PFSK-1 (cell line): ENCODE measurements around the gene SRSF6.

Experiments used
- SIN3A ChIP-seq: IDR thresholded peaks from 2 replicates; pipeline ENCODE4 v1.6.1; 2012; ENCODE audit warnings: mild to moderate bottlenecking, low read length, moderate library complexity, borderline replicate concordance; ENCODE audit not compliant: insufficient read depth
- TAF1 ChIP-seq: IDR thresholded peaks from 2 replicates; pipeline ENCODE4 v1.6.1; 2012; ENCODE audit warnings: low read length, control low read depth, borderline replicate concordance; ENCODE audit not compliant: insufficient read depth

DNA sequence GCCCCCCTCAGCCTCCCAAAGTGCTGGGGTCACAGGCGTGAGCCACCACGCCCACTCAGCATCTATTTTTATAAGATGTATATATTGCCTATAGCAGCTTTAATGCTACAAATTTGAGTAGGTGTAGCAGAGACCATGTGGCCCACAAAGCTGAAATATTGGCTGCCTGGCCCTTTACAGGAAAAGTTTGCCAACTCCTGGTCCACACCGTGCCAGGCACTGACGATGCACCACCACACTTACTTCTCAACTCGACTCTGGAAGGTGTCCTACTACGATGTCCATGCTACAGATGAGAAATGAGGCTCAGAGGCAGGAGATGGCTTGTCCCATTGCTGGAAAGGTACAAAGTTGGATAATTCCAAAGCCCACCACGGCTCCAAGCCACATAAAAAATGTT lies 17.2 kb upstream of the SRSF6 start:
- no peak for TF ChIP-seq TAF1
- TF ChIP-seq SIN3A, result no peak
